ENCODE measurements around the gene PCDHB6. TPM values are rescaled to one million over a fixed set of nuclear protein-coding genes. Genes with fewer than 3 reads are reported as not detected.

The PCDHB6 gene
- total and polyA plus RNA-seq, 2 of the 13 experiments (the other 11 are each of a cell fraction or from before 2014, with no cell fraction given): 0.01 to 0.04 TPM

- Histone ChIP-seq H3K9ac (ENCODE audit: insufficient read depth, low read depth, low read length) (no peak within 1 kb of the TSS), H3K79me2 (ENCODE audit: insufficient read depth, low read length) (no peaks in the 10 kb centered on the region), H3K36me3 (replicated peaks in 1 of 2; ENCODE audit: control insufficient read depth in 1 of 2, insufficient read depth in 2 of 2, low read length in 2 of 2) (no peaks in the 10 kb centered on the region), H3K4me2 (ENCODE audit: low read depth, low read length) (0 out of 2 replicates have a peak within 1 kb of the TSS, but pooled peaks have one; percentile 7), H3K27me3 (ENCODE audit: control insufficient read depth in 1 of 2, insufficient read depth in 2 of 2, low read length in 2 of 2) (no peaks in the 10 kb centered on the region), H3K27ac (ENCODE audit: extremely low read length, insufficient read depth, low read length) (no peak within 1 kb of the TSS), H4K20me1 (ENCODE audit: insufficient read depth, low read length) (no peaks in the 10 kb centered on the region), H3K4me1 (ENCODE audit: insufficient read depth, low read length) (no peaks in the 10 kb centered on the region), H3K4me3 (replicated peaks in 1 of 3; ENCODE audit: insufficient read depth in 1 of 3, low read depth in 2 of 3, low read length in 3 of 3) (no peak within 1 kb of the TSS), H2AFZ (ENCODE audit: low read length) (no peak within 1 kb of the TSS), H3K9me3 (ENCODE audit: low read length) (peaks cover 9% of the 10 kb centered on the region)
- intact Hi-C loops (cut with micrococcal nuclease; ENCODE audit: unreplicated experiment) (no loop called here), in situ Hi-C loops (cut with HindIII; ENCODE audit: extremely low pct_ligation_motif_present, low pct_unique_long_range_greater_than_20kb) (no loop called here)
- BruUV-seq (replicated peaks): no TSS peak
- DNase-seq (ENCODE audit: low spot score) (no peak), FAIRE-seq (no peak), ATAC-seq (no peak; the same call in 2 of the 3 replicates)
- TF ChIP-seq CTCF (CRISPR knock-in tag; IDR thresholded peaks at IDR 0.05) (peak; percentile 30; the same call in 1 of the 2 replicates), TEAD3 (CRISPR knock-in tag; optimal IDR thresholded peaks at IDR 0.05; ENCODE audit: borderline replicate concordance) (no peak)
- ChIA-PET CTCF (ENCODE audit: low intra/inter-chr PET ratio, low total read pairs) (no interaction called here), POLR2A (no interaction called here)
- WGBS (ENCODE audit: low lambda C conversion rate): 47% methylated on average over 22 of the region's 22 CpGs
Measured at GRCh38 chr5:141135030-141135717, 14.7 kb upstream of the PCDHB6 start, which contains the start of gene PCDHB5. Gene PCDHB5 (plus strand): TSS chr5:141135206. CDS start chr5:141135435, 229 bp downstream.

GRCh38 chr5:141135718-141136266, 14.1 kb upstream of the PCDHB6 start:
- Histone ChIP-seq H2AFZ (ENCODE audit: low read length) (no peak overlapping the region), H3K4me1 (ENCODE audit: insufficient read depth, low read length) (no peaks in the 10 kb centered on the region), H3K4me3 (replicated peaks in 1 of 3; ENCODE audit: insufficient read depth in 1 of 3, low read depth in 2 of 3, low read length in 3 of 3) (no peak overlapping the region), H3K79me2 (ENCODE audit: insufficient read depth, low read length) (no peaks in the 10 kb centered on the region), H3K9me3 (ENCODE audit: low read length) (peaks cover 9% of the 10 kb centered on the region), H3K9ac (ENCODE audit: insufficient read depth, low read depth, low read length) (no peak overlapping the region), H3K27me3 (ENCODE audit: control insufficient read depth in 1 of 2, insufficient read depth in 2 of 2, low read length in 2 of 2) (no peaks in the 10 kb centered on the region), H4K20me1 (ENCODE audit: insufficient read depth, low read length) (no peaks in the 10 kb centered on the region), H3K4me2 (ENCODE audit: low read depth, low read length) (0 out of 2 replicates have a peak overlapping the region, but pooled peaks have one; percentile 4), H3K36me3 (replicated peaks in 1 of 2; ENCODE audit: control insufficient read depth in 1 of 2, insufficient read depth in 2 of 2, low read length in 2 of 2) (no peaks in the 10 kb centered on the region), H3K27ac (ENCODE audit: extremely low read length, insufficient read depth, low read length) (no peak overlapping the region)
- CTCF ChIA-PET (ENCODE audit: low intra/inter-chr PET ratio, low total read pairs): no interaction called here
- BruUV-seq (replicated peaks): no TSS peak
- intact Hi-C loops (cut with micrococcal nuclease; ENCODE audit: unreplicated experiment) (no loop called here), in situ Hi-C loops (cut with HindIII; ENCODE audit: extremely low pct_ligation_motif_present, low pct_unique_long_range_greater_than_20kb) (no loop called here)
- DNase-seq (ENCODE audit: low spot score) (no peak), ATAC-seq (no peak), FAIRE-seq (no peak)
- POLR2A ChIA-PET: no interaction called here
- WGBS (ENCODE audit: low lambda C conversion rate): 43% methylated on average over 19 of the region's 19 CpGs
- TF ChIP-seq HMG20B (CRISPR knock-in tag; conservative IDR thresholded peaks at IDR 0.05): no peak
- no peak for TF ChIP-seq JUND (CRISPR knock-in tag; IDR thresholded peaks at IDR 0.05)
- TF ChIP-seq WIZ (CRISPR knock-in tag; IDR thresholded peaks at IDR 0.05): no peak
- no peak for TF ChIP-seq ZNF775 (CRISPR knock-in tag; IDR thresholded peaks at IDR 0.05; ENCODE audit: borderline replicate concordance)
- TF ChIP-seq HOXA3 (CRISPR knock-in tag; IDR thresholded peaks at IDR 0.05): no peak
- no peak for TF ChIP-seq GATA4 (IDR thresholded peaks at IDR 0.05; ENCODE audit: borderline replicate concordance, low read depth)
- no peak for TF ChIP-seq KDM6A (CRISPR knock-in tag; IDR thresholded peaks at IDR 0.05; ENCODE audit: low read depth)
- TF ChIP-seq PPARG (CRISPR knock-in tag; conservative IDR thresholded peaks at IDR 0.05): no peak
- TF ChIP-seq BCL6 (CRISPR knock-in tag; IDR thresholded peaks at IDR 0.05): no peak
- no peak for TF ChIP-seq TOPORS (CRISPR knock-in tag; IDR thresholded peaks at IDR 0.05)
- no peak for TF ChIP-seq ZNF7 (CRISPR knock-in tag; IDR thresholded peaks at IDR 0.05)
- TF ChIP-seq CCDC6 (CRISPR knock-in tag; IDR thresholded peaks at IDR 0.05): no peak
